ENCODE data around the gene NTS. TPM values are rescaled to one million over a fixed set of nuclear protein-coding genes. Genes with fewer than 3 reads are reported as not detected.
A peak's percentile ranks its signal among the peaks of the same experiment; 100 is the strongest.

Gene NTS, protein sequence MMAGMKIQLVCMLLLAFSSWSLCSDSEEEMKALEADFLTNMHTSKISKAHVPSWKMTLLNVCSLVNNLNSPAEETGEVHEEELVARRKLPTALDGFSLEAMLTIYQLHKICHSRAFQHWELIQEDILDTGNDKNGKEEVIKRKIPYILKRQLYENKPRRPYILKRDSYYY
- 3.7 TPM for total RNA-seq

- no peak for DNase-seq
These were observed at the start of gene NTS for GRCh38 chr12:85874031-85874461. Gene NTS, plus strand, starts transcription at chr12:85874295. Its CDS starts 109 bp downstream, at chr12:85874404.

- no peak for DNase-seq
These were observed 48.3 kb upstream of the NTS start for GRCh38 chr12:85825746-85826145.

DNA sequence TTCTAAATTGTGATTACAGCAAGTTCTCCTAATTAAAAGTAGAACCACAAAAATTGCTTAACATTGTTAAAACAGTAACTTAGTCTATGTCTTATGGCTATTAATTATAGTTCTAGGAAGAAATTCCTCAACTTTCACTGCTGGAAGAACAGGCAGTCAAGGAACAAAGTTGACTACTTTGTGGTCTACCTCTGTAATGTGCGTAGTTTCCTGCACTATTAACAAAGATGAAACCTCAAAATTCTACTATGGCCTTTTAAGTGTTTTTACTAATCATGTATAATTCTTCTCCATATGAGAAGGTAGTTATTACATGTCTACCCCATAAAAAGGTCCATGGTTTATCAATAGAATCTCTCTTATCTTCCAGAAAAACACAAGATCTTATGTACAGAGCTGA lies 45.5 kb upstream of the NTS start:
- DNase-seq: no peak

- no peak for DNase-seq
These were observed 44.7 kb upstream of the NTS start for GRCh38 chr12:85829391-85829790.

- DNase-seq: no peak
These were observed 42.6 kb upstream of the NTS start for GRCh38 chr12:85831327-85831990.

DNA sequence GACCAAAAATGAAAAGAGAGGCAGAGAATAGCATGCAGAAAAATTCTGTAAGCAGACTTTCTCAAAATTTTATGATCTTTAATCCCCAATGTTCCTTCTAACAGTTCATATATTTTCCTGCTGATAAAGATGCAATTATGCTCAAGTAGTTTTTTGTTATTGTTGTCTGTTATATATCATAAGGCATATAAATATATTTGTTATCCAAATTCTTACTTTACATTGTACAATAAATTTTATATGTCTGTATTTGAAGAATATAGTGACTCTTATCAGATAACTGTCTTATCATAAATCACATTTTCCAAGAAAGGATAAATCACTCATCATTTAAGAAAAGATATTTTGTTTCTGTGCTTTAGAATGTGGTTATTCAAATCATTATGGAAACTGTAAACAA lies 40.5 kb upstream of the NTS start:
- DNase-seq: no peak

GRCh38 chr12:85834378-85834777 lies 39.7 kb upstream of the NTS start:
- DNase-seq: no peak

GRCh38 chr12:85835426-85836196 lies 38.5 kb upstream of the NTS start:
- DNase-seq: no peak

GRCh38 chr12:85836197-85837090 lies 37.7 kb upstream of the NTS start, which contains the start of gene RASSF9:
Gene RASSF9, minus strand, starts transcription at chr12:85836409. Its CDS starts 208 bp downstream, at chr12:85836201.
- no peak for DNase-seq

DNA sequence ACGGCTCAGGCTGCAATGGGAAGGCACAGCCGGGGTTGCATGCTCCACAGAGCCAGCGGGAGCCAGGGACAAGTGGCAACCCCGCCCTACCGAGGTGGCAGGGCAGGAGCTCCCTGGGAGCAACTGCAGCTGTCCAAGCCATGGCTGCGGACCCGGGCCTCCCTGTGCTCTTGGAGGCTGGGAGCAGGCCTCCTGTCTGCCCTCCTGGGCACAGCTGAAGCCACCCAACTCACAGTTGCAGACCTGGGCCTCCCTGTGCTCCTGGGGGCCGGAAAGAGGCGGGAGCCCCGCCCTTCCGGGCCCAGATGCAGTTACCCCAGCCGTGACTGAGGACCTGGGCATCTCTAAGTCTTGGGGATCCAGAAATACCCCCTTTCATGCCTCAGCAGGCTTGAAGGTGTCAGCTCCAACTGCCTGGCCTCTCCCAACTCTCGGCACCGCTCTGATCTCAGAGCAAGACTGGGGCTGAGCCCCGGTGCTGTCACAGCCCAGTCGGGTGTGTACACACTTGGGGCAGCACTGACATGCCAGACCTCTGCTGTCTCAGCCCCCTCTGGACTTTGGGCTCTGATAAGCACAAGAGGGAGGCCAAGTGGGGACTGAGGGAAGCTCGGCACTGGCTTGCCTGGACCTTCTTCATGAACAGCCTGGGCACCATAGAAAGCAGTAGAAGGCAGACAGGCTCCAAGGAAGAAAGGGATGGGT lies 30.3 kb upstream of the NTS start:
- no peak for DNase-seq

DNA sequence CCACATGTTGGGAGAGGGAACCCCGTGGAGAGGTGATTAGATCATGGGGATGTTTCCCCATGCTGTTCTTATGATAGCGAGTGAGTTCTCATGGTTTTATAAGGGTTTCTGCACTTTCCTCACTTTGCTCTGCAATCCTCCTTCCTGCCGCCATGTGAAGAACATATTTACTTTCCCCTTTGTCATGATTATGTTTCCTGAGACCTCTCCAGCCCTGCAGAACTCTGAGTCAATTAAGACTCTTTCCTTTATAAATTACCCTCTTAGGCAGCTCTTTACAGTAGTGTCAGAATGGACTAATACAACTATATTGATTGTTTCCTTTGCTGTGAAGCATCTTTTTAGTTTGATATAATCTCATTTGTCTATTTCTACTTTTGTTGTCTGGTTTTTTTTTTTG lies 24.8 kb upstream of the NTS start:
- no peak for DNase-seq

- DNase-seq: no peak
These were observed 18.8 kb upstream of the NTS start for GRCh38 chr12:85855305-85855704.

DNA sequence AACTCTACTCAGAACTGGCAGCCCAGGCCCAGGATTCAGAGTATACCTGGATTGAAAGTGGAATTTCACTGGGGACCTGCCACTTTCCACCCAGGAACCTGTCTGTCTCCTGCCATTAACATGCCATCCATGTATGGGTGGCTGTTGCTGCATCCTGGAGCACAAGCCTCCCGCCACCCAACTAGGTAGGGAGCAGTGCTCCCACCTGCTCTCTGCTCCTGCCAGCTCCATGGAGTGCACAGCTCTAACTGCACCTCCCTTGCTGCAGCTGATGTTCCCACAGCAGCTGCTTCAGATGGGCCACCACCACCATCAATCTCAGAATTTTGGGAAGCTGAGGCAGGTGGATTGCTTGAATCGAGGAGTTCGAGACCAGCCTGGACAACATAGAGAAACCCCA lies 17.1 kb upstream of the NTS start:
- DNase-seq: no peak

- DNase-seq: peak; percentile 63
These were observed 8.2 kb upstream of the NTS start for GRCh38 chr12:85865890-85866289.

DNA sequence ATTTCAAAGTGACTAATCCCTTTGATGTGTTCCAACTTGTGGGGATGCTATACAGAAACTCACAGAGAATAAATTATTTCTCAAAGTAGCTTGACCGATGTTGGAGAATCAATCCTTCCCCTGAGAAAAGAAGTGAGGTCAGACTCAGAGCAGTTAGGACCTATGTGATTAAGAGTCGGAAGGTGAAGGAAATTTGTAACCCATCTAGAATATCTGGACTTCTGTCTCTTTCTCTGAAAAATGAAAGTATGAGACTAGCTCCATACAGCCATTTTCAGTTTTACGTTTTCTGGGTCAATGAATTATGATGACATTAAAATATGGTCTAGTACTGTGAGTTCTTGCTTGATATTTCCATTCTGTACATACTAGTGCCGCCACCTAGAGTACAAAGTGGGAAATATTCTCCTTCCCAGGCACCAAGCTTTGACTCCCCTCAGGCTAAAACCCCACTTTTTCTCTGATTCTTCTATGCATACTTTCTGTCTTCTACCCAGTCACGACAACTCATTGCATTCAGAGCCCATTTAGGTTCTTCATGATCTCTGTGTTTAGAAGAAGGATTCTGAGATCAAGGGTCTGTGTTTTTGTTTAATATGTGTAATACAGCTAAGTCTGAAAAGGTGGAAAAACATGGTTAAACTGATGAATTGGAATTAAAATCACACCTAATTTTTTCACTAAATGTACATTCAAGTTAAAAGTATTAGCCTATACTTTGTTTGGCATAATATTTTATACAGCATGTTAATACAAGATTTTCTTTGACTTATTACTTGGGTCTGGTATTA lies 6.9 kb upstream of the NTS start:
- peak; percentile 43 for DNase-seq

DNA sequence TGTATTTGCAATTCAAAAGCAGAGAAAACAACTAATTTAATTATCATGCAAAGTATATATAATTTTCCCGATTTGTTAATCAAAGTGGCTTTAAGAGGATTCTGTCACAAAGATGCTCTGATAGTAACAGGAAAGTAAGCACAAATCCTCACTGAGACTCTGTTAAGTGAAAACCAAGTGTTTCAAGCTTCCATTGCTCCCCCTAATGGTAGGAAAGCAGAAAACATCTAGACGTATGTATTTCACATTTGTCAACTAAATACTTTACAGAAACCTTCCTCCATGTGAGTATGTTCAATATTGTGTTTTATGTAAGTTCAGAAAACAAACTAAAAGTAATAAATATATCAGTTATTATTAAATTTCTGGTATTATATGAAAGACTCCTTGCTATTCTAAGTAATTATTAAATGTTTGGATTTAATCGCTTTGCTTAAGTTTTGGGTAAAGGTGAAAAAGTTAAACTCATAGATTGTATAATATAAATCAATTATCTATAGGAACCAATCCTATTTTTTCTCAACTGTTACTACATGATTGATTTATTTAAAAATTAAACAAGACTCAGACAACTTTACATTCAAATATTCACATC lies 1.5 kb upstream of the NTS start:
- DNase-seq: peak; percentile 30

- DNase-seq: no peak
These were observed 3.4 kb downstream of the NTS start for GRCh38 chr12:85877459-85877858.

GRCh38 chr12:85883763-85884162 lies 9.7 kb downstream of the NTS start:
- DNase-seq: no peak

- no peak for DNase-seq
These were observed 20.6 kb downstream of the NTS start for GRCh38 chr12:85894653-85895052.

GRCh38 chr12:85920324-85920947 lies 46.3 kb downstream of the NTS start:
- DNase-seq: no peak

All from skin of body (tissue), 2 donors.